ENCODE data around the gene SVEP1.

GRCh38 chr9:110592044-110592830 is 12.7 kb upstream of the SVEP1 start:
- no peak for TF ChIP-seq CTCF (conservative IDR thresholded peaks at IDR 0.05; ENCODE audit: low read depth in 2 of 2)
- TF ChIP-seq POLR2AphosphoS5 (IDR thresholded peaks at IDR 0.05; ENCODE audit: low read depth), result no peak
- TF ChIP-seq EZH2phosphoT487 (IDR thresholded peaks at IDR 0.05; ENCODE audit: unreplicated experiment), result no peak
- no peak for TF ChIP-seq EZH2 (IDR thresholded peaks at IDR 0.05; ENCODE audit: low read depth, unreplicated experiment)
